Measurements from ENCODE around the gene PTPRN2. TPM values are rescaled to one million over a fixed set of nuclear protein-coding genes. Genes with fewer than 3 reads are reported as not detected.

The PTPRN2 gene
- total RNA-seq, 2 donors from 2014 or later, result 26.1 to 55.5 TPM

GRCh38 chr7:157668884-157669767 lies 918.5 kb downstream of the PTPRN2 start:
- no peaks in the 10 kb centered on the region for H3K36me3 ChIP-seq
- no peak overlapping the region for H3K4me3 ChIP-seq
- no peaks in the 10 kb centered on the region for H3K27me3 ChIP-seq (replicated peaks; ENCODE audit: insufficient read depth)
- H3K9me3 ChIP-seq, result no peaks in the 10 kb centered on the region
- H3K4me1 ChIP-seq (replicated peaks), result no peaks in the 10 kb centered on the region
- no peak for DNase-seq (ENCODE audit: low spot score)
- intact Hi-C loops (cut with DNase I), result no loop called here
- H3K27ac ChIP-seq, result no peak overlapping the region
- 79% methylated on average over 32 of the region's 33 CpGs for WGBS
- TF ChIP-seq CTCF (IDR thresholded peaks at IDR 0.05), result no peak
- no peak for TF ChIP-seq POLR2AphosphoS5 (IDR thresholded peaks at IDR 0.05)
- TF ChIP-seq POLR2A (IDR thresholded peaks at IDR 0.05), result no peak

DNA sequence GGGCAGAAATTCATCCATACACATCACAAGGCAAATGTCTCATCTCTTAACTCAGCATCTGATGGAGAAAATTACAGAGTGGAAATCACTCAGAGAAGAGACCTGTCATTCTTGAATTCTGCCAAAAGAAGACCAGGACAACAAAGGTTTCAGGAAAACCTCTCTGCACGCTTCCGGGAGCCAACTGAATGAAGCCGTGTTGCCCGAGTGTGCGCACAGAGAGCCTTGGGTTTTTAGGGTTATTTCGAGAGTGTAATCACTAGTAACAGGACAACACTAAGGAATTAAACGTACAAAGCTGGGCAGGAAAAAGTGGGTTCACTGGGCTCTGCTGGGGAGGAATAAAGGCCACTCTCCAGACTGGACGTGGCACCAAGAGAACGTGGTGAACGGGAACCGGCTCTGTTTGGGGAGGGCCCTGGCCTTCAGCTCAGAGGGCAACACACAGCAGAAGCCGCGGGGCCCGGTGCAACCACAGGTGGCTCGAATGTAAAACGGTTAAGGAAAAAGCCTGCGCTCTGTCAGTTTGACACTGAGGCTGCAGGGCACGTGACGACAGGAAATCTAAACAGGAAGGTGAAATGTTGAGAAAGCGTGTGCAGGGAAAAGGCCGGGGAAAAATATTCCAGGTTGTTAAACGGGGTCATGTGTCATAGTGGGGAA lies 919.3 kb downstream of the PTPRN2 start:
- no peaks in the 10 kb centered on the region for H3K27me3 ChIP-seq (replicated peaks; ENCODE audit: insufficient read depth)
- no peaks in the 10 kb centered on the region for H3K4me1 ChIP-seq (replicated peaks)
- no peaks in the 10 kb centered on the region for H3K36me3 ChIP-seq
- no peak overlapping the region for H3K4me3 ChIP-seq
- intact Hi-C loops (cut with DNase I), result no loop called here
- 67% methylated on average over 22 of the region's 22 CpGs for WGBS
- H3K9me3 ChIP-seq, result no peaks in the 10 kb centered on the region
- TF ChIP-seq POLR2AphosphoS5 (IDR thresholded peaks at IDR 0.05) (no peak), POLR2A (IDR thresholded peaks at IDR 0.05) (no peak), CTCF (IDR thresholded peaks at IDR 0.05) (no peak)
- no peak overlapping the region for H3K27ac ChIP-seq
- no peak for DNase-seq (ENCODE audit: low spot score)

DNA sequence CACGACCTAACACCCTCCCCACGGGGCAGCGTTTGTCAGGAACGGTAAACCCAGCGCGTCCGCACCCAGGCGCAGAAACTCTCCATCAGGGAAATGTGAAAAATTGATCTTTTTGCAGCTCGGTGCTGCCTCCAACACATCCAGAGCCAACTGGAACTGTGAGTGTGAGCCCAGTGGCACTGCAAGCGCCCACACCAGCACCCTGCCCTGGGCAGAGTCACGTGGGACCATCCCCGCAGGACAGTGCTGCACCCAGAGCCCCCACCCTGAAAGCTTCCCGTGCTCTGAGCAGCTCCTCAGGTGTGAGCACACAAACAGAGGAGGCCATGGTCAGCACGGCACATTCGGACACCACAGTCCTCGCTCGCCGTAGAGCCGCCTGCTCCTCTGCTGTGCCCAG lies 919.9 kb downstream of the PTPRN2 start:
- no peaks in the 10 kb centered on the region for H3K27me3 ChIP-seq (replicated peaks; ENCODE audit: insufficient read depth)

GRCh38 chr7:157667261-157667660 lies 920.4 kb downstream of the PTPRN2 start:
- no peak for DNase-seq (ENCODE audit: low spot score)
- Histone ChIP-seq H3K36me3 (no peaks in the 10 kb centered on the region), H3K4me3 (no peak overlapping the region), H3K4me1 (replicated peaks) (no peaks in the 10 kb centered on the region), H3K27ac (no peak overlapping the region), H3K9me3 (no peaks in the 10 kb centered on the region), H3K27me3 (replicated peaks; ENCODE audit: insufficient read depth) (no peaks in the 10 kb centered on the region)
- intact Hi-C loops (cut with DNase I), result no loop called here
- TF ChIP-seq POLR2AphosphoS5 (IDR thresholded peaks at IDR 0.05) (no peak), POLR2A (IDR thresholded peaks at IDR 0.05) (no peak), CTCF (IDR thresholded peaks at IDR 0.05) (no peak)
- WGBS, result 88% methylated on average over 9 of the region's 12 CpGs

More for the DNA sequence above, 919.9 kb downstream of the PTPRN2 start:
- Histone ChIP-seq H3K4me3 (no peak overlapping the region), H3K27ac (no peak overlapping the region), H3K9me3 (no peaks in the 10 kb centered on the region), H3K4me1 (replicated peaks) (no peaks in the 10 kb centered on the region), H3K36me3 (no peaks in the 10 kb centered on the region)
- intact Hi-C loops (cut with DNase I), result no loop called here
- DNase-seq (ENCODE audit: low spot score), result no peak
- 83% methylated on average over 19 of the region's 19 CpGs for WGBS
- TF ChIP-seq POLR2AphosphoS5 (IDR thresholded peaks at IDR 0.05), result no peak
- TF ChIP-seq POLR2A (IDR thresholded peaks at IDR 0.05), result no peak
- TF ChIP-seq CTCF (IDR thresholded peaks at IDR 0.05), result no peak
